ENCODE measurements around the gene SLFN14.

- TF ChIP-seq EZH2phosphoT487 (IDR thresholded peaks at IDR 0.05; ENCODE audit: unreplicated experiment) (no peak), CTCF (conservative IDR thresholded peaks at IDR 0.05; ENCODE audit: low read depth in 2 of 2) (no peak), POLR2AphosphoS5 (IDR thresholded peaks at IDR 0.05; ENCODE audit: low read depth) (no peak), ZNF114 (CRISPR knock-in tag; IDR thresholded peaks at IDR 0.05) (no peak)
Measured at GRCh38 chr17:35514564-35514963, 46.1 kb downstream of the SLFN14 start.
